Measurements from ENCODE around the gene PPP1R3C. TPM values are rescaled to one million over a fixed set of nuclear protein-coding genes. Genes with fewer than 3 reads are reported as not detected.

The PPP1R3C gene
- total and polyA plus RNA-seq, 2 experiments from 2014 or later: 0.91 to 1.8 TPM

- H3K79me2 ChIP-seq (replicated peaks; ENCODE audit: insufficient read depth): no peaks in the 10 kb centered on the region
- H3K4me1 ChIP-seq (ENCODE audit: insufficient read depth): no peaks in the 10 kb centered on the region
- no peak overlapping the region for H3K4me2 ChIP-seq
- no peak overlapping the region for H3K4me3 ChIP-seq
- no peaks in the 10 kb centered on the region for H3K36me3 Mint-ChIP-seq (ENCODE audit: low read depth)
- no peak overlapping the region for H2AFZ ChIP-seq
- no peaks in the 10 kb centered on the region; the same call in 1 of the 2 replicates for H3K36me3 ChIP-seq (ENCODE audit: insufficient read depth)
- no peak overlapping the region for H3K27ac ChIP-seq (ENCODE audit: low read depth)
- ATAC-seq (no peak), DNase-seq (ENCODE audit: low spot score) (no peak)
- no peaks in the 10 kb centered on the region for H3K27me3 Mint-ChIP-seq (ENCODE audit: insufficient read depth, low read depth, poor library complexity)
- no peaks in the 10 kb centered on the region; the same call in 1 of the 2 replicates for H3K9me2 ChIP-seq (ENCODE audit: insufficient read depth)
- no peak overlapping the region for H3K27ac Mint-ChIP-seq
- H3K4me1 Mint-ChIP-seq: no peaks in the 10 kb centered on the region; the same call in 2 of the 3 replicates
- peaks cover 5% of the 10 kb centered on the region; the same call in 1 of the 3 replicates for H3K9me3 Mint-ChIP-seq
- H3F3A ChIP-seq (replicated peaks; ENCODE audit: low read depth): no peaks in the 10 kb centered on the region
- no peak for TF ChIP-seq ZNF331 (CRISPR knock-in tag; IDR thresholded peaks at IDR 0.05; ENCODE audit: low read depth)
- TF ChIP-seq REST (IDR thresholded peaks at IDR 0.05; ENCODE audit: unreplicated experiment): no peak
- TF ChIP-seq CREB1 (CRISPR knock-in tag; IDR thresholded peaks at IDR 0.05; ENCODE audit: low read depth): no peak
- no peak for TF ChIP-seq POLR2AphosphoS5 (IDR thresholded peaks at IDR 0.05; ENCODE audit: low read depth)
- TF ChIP-seq ZNF462 (CRISPR knock-in tag; IDR thresholded peaks at IDR 0.05): no peak
- no peak for TF ChIP-seq ZNF114 (CRISPR knock-in tag; IDR thresholded peaks at IDR 0.05)
- H3K27me3 ChIP-seq (ENCODE audit: insufficient read depth): no peaks in the 10 kb centered on the region
- H3K4me3 Mint-ChIP-seq: no peak overlapping the region
- H4K20me1 ChIP-seq (replicated peaks; ENCODE audit: insufficient read depth): no peaks in the 10 kb centered on the region
These were observed 31.7 kb downstream of the PPP1R3C start for GRCh38 chr10:91601212-91601611.

Data from GM23338 (cell line).